Heart right ventricle (tissue), 16 donors: Measurements from ENCODE around the gene ABLIM1. TPM values are rescaled to one million over a fixed set of nuclear protein-coding genes. Genes with fewer than 3 reads are reported as not detected.

ENCODE experiments used
- ATAC-seq, 8 donors: fragments of 200-7000 bp; cut with Tn5 transposase; one replicate each; pipeline ENCODE4 v1.9.1; 2020; ENCODE audit warnings: mild to moderate bottlenecking in 8 of 8, moderate library complexity in 8 of 8, moderate number of reproducible peaks in 1 of 8
- DNase-seq, 2 donors: peaks; one replicate each; pipeline ENCODE4 v3.0.0-alpha.2; 2020
- H3K27ac ChIP-seq, 10 donors: fragments of 200-600 bp; sonication (generic) in 2 of 10; one replicate each; pipeline versions ENCODE4 v1.5.0 to v1.8.0; 2020 to 2022; ENCODE audit warnings: mild to moderate bottlenecking in 3 of 10
- H3K27me3 ChIP-seq, 7 donors: fragments of 200-600 bp; one replicate each; pipeline ENCODE4 v1.8.0; 2021 to 2022; ENCODE audit warnings: mild to moderate bottlenecking in 2 of 7
- H3K36me3 ChIP-seq, 9 donors: fragments of 200-600 bp; sonication (generic) in 1 of 9; one replicate each; pipeline versions ENCODE4 v1.5.0 to v1.8.0; 2020 to 2022; ENCODE audit warnings: mild to moderate bottlenecking in 2 of 9
- H3K4me1 ChIP-seq, 9 donors: fragments of 200-600 bp; sonication (generic) in 1 of 9; one replicate each; pipeline versions ENCODE4 v1.5.0 to v1.8.0; 2020 to 2022; ENCODE audit warnings: mild to moderate bottlenecking in 4 of 9
- H3K4me3 ChIP-seq, 10 donors: fragments of 200-600 bp; sonication (generic) in 2 of 10; one replicate each; pipeline versions ENCODE4 v1.5.0 to v1.8.0; 2020 to 2022; ENCODE audit warnings: mild to moderate bottlenecking in 7 of 10, moderate library complexity in 2 of 10
- H3K9me3 ChIP-seq, 11 donors: fragments of 200-600 bp in 10 of 11; sonication (generic) in 2 of 11; one replicate each; pipeline versions ENCODE4 v1.5.0 to v1.8.0; 2013 to 2022; ENCODE audit warnings: mild to moderate bottlenecking in 2 of 11, control low read depth in 1 of 11, moderate library complexity in 1 of 11
- WGBS, 2 donors: extraction: QIAGEN DNeasy Blood & Tissue Kit; methylation state at CpG; one replicate each; pipeline ENCODE4 v1.1.7; 2013; ENCODE audit warnings: inconsistent platforms in 1 of 2; 5-methylcytosine and 5-hydroxymethylcytosine counted together
- intact Hi-C, 10 donors: fragments of 100-400 bp; cut with DNase I; formaldehyde crosslinking; loops; one replicate each; pipeline versions ENCODE4 v1.11.1 to v1.14.2; 2022
- polyA plus RNA-seq, 2 donors: library from polyadenylated mRNA; stranded (reverse); fragments of 200-250 nt; gene quantifications; one replicate each; pipeline ENCODE4 v1.2.3, GENCODE V29; 2013
- total RNA-seq, 10 donors: library from RNA; stranded (reverse); fragmentation: NEBNext Ultra II Directional in 3 of 10; extraction: Animal tissue kit (Norgen Biotek cat#: 25700) in 3 of 10; gene quantifications; one replicate each; pipeline versions ENCODE4 v1.2.1 to v1.2.4, GENCODE V29; 2021 to 2023
- TF ChIP-seq, protein P1 (sequence below), 9 donors: fragments of 200-600 bp; sonication (generic) in 2 of 9; IDR thresholded peaks; one replicate each; pipeline versions ENCODE4 v1.5.0 to v1.8.0; 2021 to 2022; ENCODE audit warnings: antibody characterized with exemption in 9 of 9, mild to moderate bottlenecking in 5 of 9, moderate library complexity in 1 of 9
- donor health status: Arrhythmogenic right ventricular cardiomyopathy.
- donor health status: ischemic (EF 13 %, LVEDD 7.1; RV severe dilation, severe dysfunction).
- donor health status: healthy with polysubstance abuse.
- donor health status: DM: no; HTN: yes; CAD: no.
- donor health status: DM: no; HTN: no; CAD: no.
- donor health status: ischemic (EF 25% LVEDD 6.9; RV normal size, moderate dysfunction).
- donor health status: ischemic (EF 25% LVEDD 5.7; RV mildly dilated, moderate dysfunction).
- donor health status: healthy.
- donor health status: DM: yes; HTN: yes; CAD: no.
- donor health status: Ischemic cardiomyopathy.
- donor health status: ischemic (EF 35%, LVEDD 5.7; RV mildly dilated, moderate dysfunction).
- donor health status: nonischemic (EF 11% LVEDD 7.7; RV severe dilation, severe dysfunction).
- donor health status: DM: yes; HTN: yes; CAD: no.
- donor health status: PGD.
- donor health status: ischemic (EF 29% LVEDD 5.4; RV normal size, mild dysfunction).
- donor health status: nonischemic (EF 23%, LVEDD 6.1; RV moderate dilation, normal function).

The ABLIM1 gene
- total and polyA plus RNA-seq, 12 donors, result 119 to 816 (median 600) TPM

DNA sequence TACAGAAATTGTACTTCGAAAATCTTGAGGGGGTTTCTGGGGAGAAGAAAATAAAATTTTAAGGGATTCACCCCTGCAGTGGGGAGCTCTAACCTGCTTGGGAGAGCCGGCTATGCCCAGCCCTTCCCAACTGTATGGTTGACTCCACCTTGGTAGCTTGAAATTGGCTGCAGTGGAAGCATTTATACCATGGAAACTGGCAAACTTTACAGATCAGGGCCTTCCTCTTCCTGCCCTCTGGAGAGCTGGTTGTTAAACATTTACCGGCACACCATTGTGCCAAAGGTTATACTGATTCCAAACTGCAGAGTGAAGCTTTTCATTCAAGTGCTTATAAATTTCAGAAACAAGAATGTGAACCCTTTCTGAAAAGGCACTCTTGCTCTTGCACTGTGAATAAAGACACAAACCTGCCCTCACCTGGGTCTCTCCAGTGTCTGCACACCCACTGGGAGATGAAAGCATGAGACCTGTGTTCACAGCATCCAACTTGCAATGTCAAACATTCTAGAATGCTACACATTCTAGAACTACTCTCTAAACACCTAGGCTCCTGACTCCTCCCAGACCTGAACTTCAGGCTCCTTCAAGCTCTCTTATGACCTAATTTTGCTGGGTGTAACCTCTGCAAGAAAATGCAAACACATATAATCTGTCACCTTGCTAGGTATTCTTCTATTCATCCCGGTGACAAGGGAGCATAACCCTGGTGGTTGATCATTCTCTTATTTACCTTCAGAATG is 44.7 kb downstream of the ABLIM1 start:
- TF ChIP-seq, protein P1, sequence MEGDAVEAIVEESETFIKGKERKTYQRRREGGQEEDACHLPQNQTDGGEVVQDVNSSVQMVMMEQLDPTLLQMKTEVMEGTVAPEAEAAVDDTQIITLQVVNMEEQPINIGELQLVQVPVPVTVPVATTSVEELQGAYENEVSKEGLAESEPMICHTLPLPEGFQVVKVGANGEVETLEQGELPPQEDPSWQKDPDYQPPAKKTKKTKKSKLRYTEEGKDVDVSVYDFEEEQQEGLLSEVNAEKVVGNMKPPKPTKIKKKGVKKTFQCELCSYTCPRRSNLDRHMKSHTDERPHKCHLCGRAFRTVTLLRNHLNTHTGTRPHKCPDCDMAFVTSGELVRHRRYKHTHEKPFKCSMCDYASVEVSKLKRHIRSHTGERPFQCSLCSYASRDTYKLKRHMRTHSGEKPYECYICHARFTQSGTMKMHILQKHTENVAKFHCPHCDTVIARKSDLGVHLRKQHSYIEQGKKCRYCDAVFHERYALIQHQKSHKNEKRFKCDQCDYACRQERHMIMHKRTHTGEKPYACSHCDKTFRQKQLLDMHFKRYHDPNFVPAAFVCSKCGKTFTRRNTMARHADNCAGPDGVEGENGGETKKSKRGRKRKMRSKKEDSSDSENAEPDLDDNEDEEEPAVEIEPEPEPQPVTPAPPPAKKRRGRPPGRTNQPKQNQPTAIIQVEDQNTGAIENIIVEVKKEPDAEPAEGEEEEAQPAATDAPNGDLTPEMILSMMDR (IDR thresholded peaks at IDR 0.05), result no peak
- no peaks in the 10 kb centered on the region for H3K27me3 ChIP-seq
- peaks cover 0 to 10% (median 0%) of the 10 kb centered on the region in 9 donors for H3K36me3 ChIP-seq
- 59 to 61% methylated on average over 4 of the region's 4 CpGs for WGBS, 2 donors
- H3K4me3 ChIP-seq, result no peak overlapping the region
- H3K27ac ChIP-seq, result peak overlapping the region; percentile 26 to 87 (median 64)
- peak in 2 of 8 donors; percentile 18 to 48 for ATAC-seq
- H3K4me1 ChIP-seq, result peaks cover 21 to 99% (median 92%) of the 10 kb centered on the region in 9 donors
- intact Hi-C loops, result loop anchor here in 1 of 10 donors (10.0 kb wide), 1 partner anchor 59 kb away; no protein-coding TSS in a partner anchor
- DNase-seq, result no peak
- H3K9me3 ChIP-seq, result no peaks in the 10 kb centered on the region

DNA sequence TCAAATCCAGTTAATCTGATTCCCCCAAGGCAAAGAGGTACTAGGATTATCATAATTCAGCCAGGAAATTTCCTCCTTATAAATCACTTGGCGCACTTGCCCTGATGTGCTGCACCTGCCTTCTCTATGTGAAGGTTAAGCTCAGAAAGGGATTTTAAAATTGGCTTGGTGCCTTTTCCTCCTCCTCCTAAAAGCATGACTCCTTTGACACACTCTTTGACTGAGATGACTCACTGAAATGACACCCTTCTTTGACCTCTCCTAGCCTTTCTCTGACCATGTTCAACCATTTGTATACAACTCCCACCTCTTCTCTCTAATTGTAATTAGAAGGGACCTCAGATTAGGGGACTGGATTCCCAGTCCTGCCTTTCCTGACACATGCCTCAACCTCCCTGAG is 46.5 kb downstream of the ABLIM1 start:
- Histone ChIP-seq H3K4me1 (peaks cover 25 to 100% (median 95%) of the 10 kb centered on the region in 9 donors), H3K4me3 (no peak overlapping the region), H3K27ac (peak overlapping the region; percentile 9 to 87 (median 66)), H3K27me3 (no peaks in the 10 kb centered on the region), H3K9me3 (no peaks in the 10 kb centered on the region), H3K36me3 (peaks cover 0 to 4% (median 0%) of the 10 kb centered on the region in 9 donors)
- intact Hi-C loops, result loop anchor here in 1 of 10 donors (10.0 kb wide), 1 partner anchor 57 kb away; no protein-coding TSS in a partner anchor
- TF ChIP-seq, protein P1 (IDR thresholded peaks at IDR 0.05), result no peak
- 72 to 83% methylated on average over 1 of the region's 1 CpG for WGBS, 2 donors
- ATAC-seq (peak in 3 of 8 donors; percentile 19 to 59 (median 29)), DNase-seq (no peak)

DNA sequence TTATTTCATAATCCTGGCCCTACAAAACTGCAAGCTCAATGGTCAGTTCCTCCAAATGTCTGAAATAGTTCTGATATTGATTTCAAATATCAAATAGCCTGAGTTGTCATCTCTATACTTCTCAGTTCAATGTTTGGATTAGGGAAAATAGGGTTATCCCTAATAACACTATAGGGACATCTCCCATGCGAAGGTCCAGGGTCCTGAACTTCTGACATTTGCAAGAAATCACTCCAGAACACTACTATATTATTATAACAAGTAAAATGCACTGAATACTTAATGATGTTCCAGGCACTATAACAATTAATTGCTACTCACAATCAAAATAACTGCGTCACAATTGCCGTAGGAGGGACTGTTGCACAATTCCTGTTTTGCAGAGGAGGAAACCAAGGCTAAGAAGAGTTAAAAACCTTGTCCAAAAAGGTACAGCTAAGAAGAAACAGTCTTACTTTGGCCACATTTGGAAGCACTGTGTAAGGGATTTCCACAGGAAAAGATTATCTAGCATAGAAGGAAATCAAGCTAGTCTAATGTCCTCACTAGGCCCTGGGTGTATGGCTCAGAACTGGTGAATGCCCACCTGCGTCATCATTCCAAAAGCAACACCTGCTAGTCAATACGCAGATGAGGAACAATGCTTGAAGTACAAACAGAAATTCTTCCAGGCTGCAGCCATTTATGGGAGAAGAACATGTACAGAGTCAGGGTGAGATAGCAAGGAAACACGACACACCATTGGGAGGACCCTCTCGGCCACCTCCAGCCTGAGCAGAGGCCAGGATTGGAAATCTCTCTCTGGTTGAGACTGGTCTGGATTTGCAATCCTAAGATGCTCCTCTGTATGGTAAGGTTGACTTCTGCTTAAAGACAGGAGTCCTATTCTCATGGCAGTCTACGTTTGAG is 48.3 kb downstream of the ABLIM1 start:
- H3K27ac ChIP-seq, result peak overlapping the region; percentile 27 to 87 (median 68)
- WGBS, 2 donors, result 45 to 49% methylated on average over 8 of the region's 8 CpGs
- TF ChIP-seq, protein P1 (IDR thresholded peaks at IDR 0.05), result no peak
- no peaks in the 10 kb centered on the region for H3K36me3 ChIP-seq
- H3K27me3 ChIP-seq, result no peaks in the 10 kb centered on the region
- no peaks in the 10 kb centered on the region for H3K9me3 ChIP-seq
- intact Hi-C loops, result loop anchor here in 2 of 10 donors (10.0 kb wide), 1 partner anchor 55 kb away; no protein-coding TSS in a partner anchor
- peak in 7 of 8 donors; percentile 14 to 79 (median 42) for ATAC-seq
- no peak for DNase-seq
- H3K4me1 ChIP-seq, result peaks cover 31 to 100% (median 97%) of the 10 kb centered on the region in 9 donors
- no peak overlapping the region for H3K4me3 ChIP-seq
